GM18511 (cell line): Measurements from ENCODE around the gene SIRT1.
"Not testable (repeated sequence)": the region's sequence is repeated elsewhere in the genome, so short reads cannot be mapped to it uniquely, and the experiment has no call there.

Experiments used
- ATAC-seq: cut with Tn5 transposase; IDR thresholded peaks from one replicate; pipeline ENCODE4 v1.9.1; 2021; ENCODE audit warnings: mild to moderate bottlenecking, moderate library complexity; ENCODE audit not compliant: unreplicated experiment

SIRT1 gene

DNA sequence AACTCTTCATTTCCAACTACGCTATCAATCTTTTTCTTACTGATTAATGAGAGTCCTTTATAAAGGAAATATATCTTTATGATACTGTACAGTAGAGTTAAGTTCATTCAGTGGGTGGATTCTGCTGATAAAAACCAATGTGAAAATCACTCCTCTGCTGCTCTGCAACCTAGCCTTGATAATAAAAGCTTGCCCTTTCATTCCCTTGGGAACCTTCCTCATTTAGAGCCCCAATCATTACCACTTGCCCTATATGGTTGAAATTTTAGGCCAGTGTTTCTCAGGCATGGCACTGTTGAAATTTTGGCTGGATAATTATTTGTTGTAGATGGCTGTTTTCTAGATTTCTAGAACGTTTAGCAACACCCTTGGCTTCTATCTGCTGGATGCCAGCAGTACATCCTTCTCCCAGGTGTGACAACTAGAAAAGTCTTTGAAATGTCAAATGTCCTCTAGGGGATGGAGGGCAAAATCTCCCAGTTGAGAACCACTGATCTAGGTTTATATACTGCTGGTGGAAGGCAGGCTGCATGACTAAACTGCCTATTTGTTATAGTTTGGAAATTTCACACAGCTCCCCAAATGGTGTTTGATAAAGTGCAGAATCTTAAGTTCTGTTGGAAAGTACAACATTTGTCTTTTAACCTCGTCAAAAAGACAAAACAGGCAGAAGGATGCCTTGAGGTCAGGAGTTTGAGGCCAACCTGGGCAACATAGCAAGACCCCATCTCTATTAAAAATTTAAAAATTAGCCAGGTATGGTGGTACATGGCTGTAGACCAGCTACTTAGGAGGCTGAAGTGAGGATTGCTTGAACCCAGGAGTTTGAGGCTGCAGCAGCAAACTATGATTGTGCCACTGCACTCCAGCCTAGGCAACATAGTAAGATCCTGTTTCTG is 8.9 kb upstream of the SIRT1 start:
- no peak for ATAC-seq

DNA sequence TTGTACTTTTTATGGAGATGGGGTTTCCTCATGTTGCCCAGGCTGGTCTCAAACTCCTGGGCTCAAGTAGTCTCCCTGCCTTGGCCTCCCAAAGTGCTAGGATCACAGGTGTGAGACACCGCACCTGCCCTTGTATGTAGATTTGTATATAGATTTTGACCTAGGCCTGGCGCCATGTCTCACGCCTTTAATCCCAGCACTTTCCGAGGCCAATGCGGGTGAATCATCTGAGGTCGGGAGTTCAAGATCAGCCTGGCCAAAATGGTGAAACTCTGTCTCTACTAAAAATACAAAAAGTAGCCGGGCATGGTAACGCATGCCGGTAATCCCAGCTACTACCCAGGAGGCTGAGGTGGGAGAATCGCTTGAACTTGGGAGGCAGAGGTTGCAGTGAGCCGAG is 7.0 kb upstream of the SIRT1 start:
- not testable (repeated sequence) for ATAC-seq

DNA sequence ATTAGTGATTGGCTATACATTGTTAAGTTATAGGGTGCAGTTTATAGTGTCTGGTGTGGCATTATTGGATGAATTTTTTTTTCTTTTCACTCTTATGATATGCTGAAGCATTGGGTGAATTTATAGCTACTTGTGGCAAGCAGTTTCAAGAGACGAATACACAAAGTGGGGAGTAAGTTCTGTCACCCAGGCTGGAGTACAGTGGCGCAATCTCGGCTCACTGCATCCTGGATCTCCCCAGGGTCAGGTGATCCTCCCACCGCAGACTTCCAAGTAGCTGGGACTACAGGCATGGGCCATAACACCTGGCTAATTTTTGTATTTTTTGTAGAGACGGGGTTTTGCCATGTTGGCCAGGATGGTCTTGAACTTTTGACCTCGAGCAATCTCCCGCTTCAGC is 6.3 kb upstream of the SIRT1 start:
- ATAC-seq: no peak

DNA sequence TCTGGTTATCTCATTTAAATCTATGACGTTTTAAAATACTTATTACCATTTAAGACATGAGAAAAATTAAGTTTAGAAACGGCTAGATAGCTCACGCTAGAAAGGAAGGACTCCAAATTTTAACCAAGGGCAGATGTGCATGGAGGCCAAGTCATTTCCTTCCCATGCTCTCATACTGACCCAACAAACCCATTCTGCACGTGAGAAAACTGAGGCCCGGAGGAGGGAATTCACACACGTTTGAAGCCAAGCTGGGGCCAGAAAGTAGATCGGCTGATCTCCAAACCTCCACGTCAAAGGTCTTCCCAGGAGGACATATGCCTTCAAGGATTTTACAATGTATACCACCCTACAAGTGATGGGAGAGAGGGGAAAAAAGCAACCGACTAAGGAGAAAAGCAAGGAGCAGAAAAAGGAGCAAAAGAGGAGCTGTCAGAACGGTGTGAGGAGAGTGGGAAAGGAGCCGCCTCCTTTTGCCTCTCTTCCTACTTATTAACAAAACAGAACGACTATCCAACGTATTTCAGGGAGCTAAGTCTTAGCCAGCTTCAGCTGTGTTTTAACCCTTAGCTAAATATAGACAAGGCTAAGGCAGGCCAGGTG is 645 bp upstream of the SIRT1 start:
- ATAC-seq: no peak

DNA sequence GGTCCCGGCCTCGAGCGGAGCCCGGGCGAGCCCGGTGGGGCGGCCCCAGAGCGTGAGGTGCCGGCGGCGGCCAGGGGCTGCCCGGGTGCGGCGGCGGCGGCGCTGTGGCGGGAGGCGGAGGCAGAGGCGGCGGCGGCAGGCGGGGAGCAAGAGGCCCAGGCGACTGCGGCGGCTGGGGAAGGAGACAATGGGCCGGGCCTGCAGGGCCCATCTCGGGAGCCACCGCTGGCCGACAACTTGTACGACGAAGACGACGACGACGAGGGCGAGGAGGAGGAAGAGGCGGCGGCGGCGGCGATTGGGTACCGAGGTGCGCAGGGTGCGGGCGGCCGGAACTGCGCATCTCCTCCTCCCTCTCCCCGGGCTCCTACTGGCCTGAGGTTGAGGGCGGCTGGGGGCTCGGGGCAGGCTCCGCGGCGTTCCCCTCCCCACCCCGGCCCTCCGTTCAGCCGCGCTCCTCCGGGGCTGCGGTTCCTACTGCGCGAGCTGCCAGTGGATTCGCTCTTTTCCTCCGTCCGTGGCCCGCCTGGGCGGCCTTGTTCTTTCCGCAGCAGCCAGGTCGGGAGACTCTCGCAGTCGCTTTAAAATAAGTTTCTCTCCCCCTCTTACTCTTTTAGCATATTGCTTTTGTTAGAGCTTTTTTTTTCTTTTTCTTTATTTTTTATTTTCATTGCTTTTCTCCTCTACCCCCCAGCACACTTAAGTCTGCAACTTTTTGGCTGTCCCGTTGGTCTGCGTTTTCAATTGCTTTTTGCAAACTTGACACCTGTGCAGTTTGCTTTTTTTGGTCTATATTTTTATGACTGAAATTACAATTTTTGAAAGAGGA is 600 bp downstream of the SIRT1 start:
- ATAC-seq: peak; percentile 73

DNA sequence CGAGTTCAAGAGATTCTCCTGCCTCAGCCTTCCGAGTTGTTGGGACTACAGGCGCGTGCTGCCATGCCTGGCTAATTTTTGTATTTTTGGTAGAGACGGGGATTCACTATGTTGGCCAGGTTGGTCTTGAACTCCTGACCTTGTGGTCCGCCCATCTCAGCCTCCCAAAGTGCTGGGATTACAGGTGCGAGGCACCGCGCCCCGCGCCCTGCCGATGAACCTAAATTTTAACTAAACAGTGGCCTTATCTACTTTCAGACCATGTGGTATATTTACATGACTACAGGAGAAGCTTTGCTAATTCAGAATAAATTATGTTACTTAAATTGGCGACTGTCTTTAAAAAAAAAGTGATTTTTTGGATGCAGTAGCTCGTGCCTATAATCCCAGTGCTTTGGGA is 9.2 kb downstream of the SIRT1 start:
- ATAC-seq: no peak

DNA sequence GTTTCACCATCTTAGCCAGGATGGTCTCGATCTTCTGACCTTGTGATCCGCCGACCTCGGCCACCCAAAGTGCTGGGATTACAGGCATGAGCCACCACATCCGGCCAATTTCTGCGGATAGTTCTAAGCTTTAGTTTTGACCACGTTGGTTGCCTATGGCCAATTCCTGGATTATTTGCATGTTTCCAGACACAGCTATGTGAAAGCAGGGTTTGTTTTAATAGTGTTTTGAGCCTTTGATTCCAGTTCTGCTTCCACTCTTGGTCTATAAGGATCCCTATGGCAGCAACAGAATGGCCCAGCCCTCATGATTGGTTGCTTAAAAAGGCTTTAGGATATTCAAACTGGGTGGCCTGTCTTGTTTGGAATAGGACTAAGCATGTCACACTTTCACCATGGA is 19.1 kb downstream of the SIRT1 start:
- no peak for ATAC-seq

DNA sequence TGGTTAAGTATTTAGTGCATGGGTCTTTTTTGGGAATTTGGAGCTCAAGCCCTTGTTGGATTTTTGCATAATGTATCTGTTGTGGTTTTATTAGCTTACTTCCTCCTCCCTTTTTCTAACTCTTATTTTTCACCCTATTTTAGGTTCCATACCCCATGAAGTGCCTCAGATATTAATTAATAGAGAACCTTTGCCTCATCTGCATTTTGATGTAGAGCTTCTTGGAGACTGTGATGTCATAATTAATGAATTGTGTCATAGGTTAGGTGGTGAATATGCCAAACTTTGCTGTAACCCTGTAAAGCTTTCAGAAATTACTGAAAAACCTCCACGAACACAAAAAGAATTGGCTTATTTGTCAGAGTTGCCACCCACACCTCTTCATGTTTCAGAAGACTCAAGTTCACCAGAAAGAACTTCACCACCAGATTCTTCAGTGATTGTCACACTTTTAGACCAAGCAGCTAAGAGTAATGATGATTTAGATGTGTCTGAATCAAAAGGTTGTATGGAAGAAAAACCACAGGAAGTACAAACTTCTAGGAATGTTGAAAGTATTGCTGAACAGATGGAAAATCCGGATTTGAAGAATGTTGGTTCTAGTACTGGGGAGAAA is 28.0 kb downstream of the SIRT1 start:
- ATAC-seq: no peak

DNA sequence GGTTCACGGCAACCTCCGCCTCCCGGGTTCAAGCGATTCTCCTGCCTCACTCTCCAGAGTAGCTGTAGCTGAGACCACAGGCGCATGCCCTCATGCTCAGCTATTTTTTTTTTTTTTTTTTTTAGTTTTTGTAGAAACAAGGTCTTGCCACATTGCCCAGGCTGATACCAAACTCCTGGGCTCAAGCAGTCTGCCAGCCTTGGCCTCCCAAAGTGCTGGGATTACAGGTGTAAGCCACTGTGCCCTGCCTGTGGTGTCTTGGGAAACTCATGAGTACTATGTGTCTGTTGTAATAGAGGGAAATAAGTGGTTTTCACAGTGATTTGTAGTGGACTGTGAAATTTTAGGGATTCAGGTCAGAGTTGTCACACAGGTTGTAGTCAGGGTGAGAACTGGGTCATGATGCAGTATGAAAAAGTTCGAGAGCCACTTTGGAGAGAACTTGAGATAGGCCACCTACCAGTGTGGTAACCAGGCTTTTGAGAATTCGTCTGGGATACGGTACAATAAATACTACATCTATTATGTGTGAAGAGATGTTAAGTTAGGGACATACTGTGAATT is 30.4 kb downstream of the SIRT1 start:
- no peak for ATAC-seq

DNA sequence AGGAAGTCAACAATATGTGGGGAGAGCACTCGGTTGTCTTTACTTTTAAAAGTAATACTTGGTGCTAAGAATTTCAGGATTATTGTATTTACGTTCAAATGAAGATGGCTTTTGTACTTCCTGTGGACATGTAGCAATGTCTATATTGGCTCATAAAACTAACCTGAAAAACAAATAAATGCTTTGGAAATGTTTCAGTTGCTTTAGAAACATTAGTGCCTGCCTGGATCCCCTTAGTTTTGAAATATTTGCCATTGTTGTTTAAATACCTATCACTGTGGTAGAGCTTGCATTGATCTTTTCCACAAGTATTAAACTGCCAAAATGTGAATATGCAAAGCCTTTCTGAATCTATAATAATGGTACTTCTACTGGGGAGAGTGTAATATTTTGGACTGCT is 32.7 kb downstream of the SIRT1 start:
- ATAC-seq: no peak

DNA sequence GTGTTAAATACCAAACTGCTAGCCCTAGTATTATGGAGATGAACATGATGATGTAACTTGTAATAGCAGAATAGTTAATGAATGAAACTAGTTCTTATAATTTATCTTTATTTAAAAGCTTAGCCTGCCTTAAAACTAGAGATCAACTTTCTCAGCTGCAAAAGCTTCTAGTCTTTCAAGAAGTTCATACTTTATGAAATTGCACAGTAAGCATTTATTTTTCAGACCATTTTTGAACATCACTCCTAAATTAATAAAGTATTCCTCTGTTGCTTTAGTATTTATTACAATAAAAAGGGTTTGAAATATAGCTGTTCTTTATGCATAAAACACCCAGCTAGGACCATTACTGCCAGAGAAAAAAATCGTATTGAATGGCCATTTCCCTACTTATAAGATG is 33.2 kb downstream of the SIRT1 start:
- no peak for ATAC-seq

DNA sequence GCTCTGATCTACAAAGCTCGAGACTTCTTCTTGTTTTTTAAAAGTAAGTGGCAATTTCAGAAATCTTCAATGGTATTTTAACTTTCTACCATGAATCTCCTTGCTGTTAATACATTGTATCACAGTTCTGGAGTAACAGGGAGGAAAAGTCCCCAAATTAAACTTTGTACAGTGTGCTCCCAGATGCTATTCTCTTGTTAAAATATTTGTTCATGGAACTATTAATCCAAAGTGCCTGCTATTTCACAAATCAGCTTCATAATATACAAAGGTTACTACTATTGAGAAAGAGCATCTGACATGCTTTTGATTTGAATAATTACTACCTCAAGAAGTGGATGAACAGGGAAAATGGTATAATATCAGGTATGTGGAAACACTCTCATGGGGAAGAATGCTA is 36.6 kb downstream of the SIRT1 start:
- ATAC-seq: no peak

DNA sequence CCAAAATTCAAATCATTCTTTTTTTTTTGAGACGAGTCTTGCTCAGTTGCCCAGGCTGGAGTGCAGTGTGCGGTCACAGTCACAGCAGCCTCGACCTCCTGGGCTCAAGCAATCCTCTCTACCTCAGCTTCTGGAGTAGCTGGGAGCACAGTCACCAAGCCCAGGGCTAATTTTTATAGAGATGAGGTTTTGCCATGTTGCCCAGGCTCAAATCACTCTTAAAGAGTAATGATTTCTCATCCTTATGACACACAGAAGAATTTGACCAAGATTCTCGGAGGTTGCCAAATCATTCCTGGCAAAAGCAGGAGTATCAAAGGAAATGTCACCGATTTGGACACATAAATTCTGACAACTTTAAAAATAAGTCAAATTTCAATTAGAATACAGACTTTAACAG is 39.1 kb downstream of the SIRT1 start:
- ATAC-seq: no peak

DNA sequence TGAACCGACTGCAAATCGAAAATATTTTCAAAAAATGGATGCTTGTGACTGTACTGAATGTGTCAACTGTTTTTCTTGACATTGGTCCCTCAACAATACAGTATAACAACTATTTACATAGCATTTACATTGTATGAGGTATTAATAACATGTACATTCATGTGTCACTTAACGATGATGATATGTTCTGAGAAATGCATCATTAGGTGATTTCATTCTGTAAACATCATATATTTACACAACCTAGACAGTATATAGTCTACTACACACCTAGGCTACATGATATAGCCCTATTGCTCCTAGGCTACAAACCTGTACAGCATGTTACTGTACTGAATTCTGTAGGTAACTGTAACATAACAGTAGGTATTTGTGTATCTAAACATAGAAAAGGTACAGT is 39.7 kb downstream of the SIRT1 start:
- ATAC-seq: no peak

DNA sequence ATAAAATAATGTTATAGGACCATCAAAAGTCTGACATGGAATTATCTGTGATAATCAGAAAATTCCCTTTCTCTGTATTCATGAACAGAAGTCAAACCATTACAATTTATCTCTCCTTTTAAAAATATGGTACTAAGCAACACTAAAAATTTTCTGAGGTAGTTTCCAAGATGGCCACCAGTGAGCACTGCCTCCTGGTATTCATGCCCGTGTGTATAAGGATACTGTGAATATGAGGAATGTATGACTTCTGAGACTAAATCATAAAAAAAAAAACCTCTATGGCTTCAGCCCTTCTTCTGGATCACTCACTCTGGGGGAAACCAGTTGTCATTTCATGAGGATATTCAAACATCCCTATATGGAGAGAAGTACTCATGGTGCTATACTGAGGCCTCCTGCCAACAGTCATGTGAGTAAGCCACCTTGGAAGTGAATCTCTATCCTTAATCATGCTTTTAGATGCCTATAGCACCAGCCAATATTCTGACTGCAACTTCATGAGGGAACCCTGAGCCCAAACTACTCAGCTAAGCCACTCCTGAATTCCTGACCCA is 41.1 kb downstream of the SIRT1 start:
- no peak for ATAC-seq

DNA sequence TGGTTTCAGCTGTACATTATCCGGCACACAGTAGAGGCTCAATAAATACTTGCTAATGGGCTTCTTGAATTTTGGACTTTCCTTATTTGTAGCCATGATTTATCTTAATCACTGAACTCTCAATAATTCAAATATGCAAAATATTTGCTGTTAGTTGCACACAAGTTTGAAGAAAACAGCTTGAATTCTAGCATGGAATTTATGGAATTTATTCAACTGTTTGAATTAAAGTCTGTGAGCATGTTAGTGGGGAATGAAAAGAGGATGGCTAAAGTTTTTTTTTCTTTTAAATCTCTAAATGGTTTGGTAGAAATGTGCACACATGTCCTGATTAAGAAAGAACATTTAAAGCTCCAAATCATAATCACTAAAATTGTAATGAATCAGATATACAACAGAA is 42.5 kb downstream of the SIRT1 start:
- ATAC-seq: no peak

DNA sequence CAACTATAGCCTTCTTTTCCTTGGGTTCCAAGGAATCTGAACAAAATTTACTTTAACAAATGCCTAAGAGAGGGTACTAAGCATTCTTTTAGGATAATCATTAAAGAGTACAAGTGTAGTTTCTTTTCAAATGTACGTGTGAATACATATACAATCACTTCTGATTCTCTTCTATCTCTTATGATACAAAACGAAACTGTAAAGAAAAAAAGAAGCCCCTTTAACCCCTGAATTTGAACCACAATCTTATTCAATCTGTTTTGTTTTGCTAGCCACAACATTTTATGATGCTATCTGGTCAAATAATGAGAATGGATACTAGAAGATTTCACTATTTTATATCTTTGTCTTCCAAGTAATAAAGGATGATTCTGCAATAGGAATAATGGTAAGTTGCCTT is 48.7 kb downstream of the SIRT1 start:
- ATAC-seq: no peak

DNA sequence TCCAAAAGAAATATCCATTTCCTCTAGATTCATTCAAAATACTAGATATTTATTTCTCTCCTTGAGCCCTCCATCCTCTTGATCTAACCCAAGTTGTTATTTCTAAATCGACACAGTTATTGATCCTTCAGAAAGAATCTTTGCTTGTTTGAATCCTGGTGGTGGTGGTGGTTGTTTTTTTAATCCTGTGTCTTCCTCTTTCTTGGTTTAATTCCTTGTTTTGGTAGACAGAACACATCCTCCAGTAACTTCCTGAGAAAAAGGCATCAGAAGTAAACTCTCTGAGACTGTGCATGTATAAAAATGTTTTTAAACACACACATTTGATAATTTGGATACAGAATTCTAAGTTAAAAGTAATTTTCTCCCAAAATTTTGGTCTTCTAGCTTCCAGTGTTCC is 49.9 kb downstream of the SIRT1 start:
- ATAC-seq: no peak

DNA sequence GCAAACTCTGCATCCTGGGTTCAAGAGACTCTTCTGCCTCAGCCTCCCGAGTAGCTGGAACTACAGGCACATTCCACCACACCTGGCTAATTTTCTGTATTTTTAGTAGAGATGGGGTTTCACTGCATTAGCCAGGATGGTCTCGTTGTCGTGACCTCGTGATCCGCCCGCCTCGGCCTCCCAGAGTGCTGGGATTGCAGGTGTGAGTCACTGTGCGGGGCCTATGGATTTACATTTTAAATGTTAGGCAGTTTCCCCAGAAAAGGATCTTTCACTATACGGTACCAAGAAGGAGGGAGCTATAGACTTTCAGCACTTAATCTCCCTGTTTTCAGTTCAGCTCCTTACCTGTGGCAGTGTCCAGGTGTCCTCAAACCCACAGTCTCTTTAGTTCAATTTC is 50.8 kb downstream of the SIRT1 start:
- ATAC-seq: no peak

DNA sequence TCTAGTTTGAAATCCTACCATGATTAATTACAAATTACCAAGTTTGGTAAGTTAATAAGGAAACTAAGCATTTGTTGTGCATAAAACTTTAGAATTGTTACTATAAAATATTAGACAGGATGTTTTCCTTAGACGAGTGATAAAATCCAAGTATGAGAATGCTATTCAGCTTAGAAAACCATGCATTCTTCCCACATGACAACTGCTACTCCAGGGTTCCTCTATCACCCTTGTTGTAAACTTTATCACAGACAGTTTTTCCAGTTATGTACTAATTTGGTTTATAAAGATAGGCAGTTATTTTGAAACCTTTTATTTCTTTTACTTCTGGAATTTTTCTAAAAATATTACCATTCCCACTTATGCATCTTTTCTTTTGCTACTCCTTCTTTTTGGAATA is 52.0 kb downstream of the SIRT1 start:
- no peak for ATAC-seq

DNA sequence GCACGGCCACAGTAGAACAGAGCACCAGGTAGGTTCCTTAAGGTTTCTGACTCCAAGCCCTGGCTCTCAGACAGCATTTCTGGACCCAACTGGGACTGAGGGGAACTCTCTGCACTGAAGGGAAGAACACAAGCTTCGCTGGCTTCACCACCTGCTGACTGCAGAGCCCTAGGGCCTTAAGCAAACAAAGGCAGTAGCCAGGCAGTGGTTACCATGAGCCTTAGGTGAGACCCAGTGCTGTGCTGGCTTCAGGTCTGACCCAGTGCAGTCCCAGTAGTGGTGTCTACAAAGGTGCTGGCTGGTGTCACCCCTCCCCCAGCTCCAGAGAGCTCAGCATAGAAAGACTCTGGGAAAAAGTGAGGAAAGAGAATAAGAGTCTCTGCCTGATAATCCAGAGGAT is 59.5 kb downstream of the SIRT1 start:
- no peak for ATAC-seq
